GM19239 (cell line): ENCODE measurements around the gene ZNF609.
A peak's percentile ranks its signal among the peaks of the same experiment; 100 is the strongest.

Source experiments
- DNase-seq: peaks from one replicate; pipeline ENCODE4 v3.0.0; 2011; ENCODE audit warnings: low spot score; ENCODE audit not compliant: insufficient read length
- FAIRE-seq: peaks from 2 replicates; lab custom pipeline; 2011; peaks lifted over from hg19 to GRCh38; lab: Jason Lieb, UNC

The ZNF609 gene

GRCh38 chr15:64453689-64454037 lies 6.7 kb upstream of the ZNF609 start:
- FAIRE-seq (no peak), DNase-seq (no peak)

GRCh38 chr15:64454282-64454681 lies 6.1 kb upstream of the ZNF609 start:
- FAIRE-seq, result no peak
- DNase-seq, result no peak

- DNase-seq (no peak), FAIRE-seq (no peak)
Measured at GRCh38 chr15:64455961-64456371, 4.4 kb upstream of the ZNF609 start.

GRCh38 chr15:64456634-64457108 lies 3.7 kb upstream of the ZNF609 start:
- DNase-seq, result no peak
- FAIRE-seq, result peak; percentile 74

GRCh38 chr15:64459066-64459781 lies 1.2 kb upstream of the ZNF609 start:
- DNase-seq, result no peak
- no peak for FAIRE-seq

- DNase-seq, result peak; percentile 42
- peak; percentile 91 for FAIRE-seq
Measured at GRCh38 chr15:64460724-64461720, 644 bp downstream of the ZNF609 start.

- DNase-seq (no peak), FAIRE-seq (no peak)
Measured at GRCh38 chr15:64461721-64462162, 1.4 kb downstream of the ZNF609 start.

GRCh38 chr15:64462492-64462891 lies 2.1 kb downstream of the ZNF609 start:
- DNase-seq, result no peak
- FAIRE-seq, result no peak

GRCh38 chr15:64464276-64465005 lies 4.1 kb downstream of the ZNF609 start:
- no peak for DNase-seq
- FAIRE-seq, result no peak

GRCh38 chr15:64466408-64467141 lies 6.2 kb downstream of the ZNF609 start:
- no peak for DNase-seq
- FAIRE-seq, result no peak

- DNase-seq, result no peak
- FAIRE-seq, result no peak
Measured at GRCh38 chr15:64472161-64472560, 11.8 kb downstream of the ZNF609 start.

- FAIRE-seq (no peak), DNase-seq (no peak)
Measured at GRCh38 chr15:64474846-64475245, 14.5 kb downstream of the ZNF609 start.

- FAIRE-seq (no peak), DNase-seq (no peak)
Measured at GRCh38 chr15:64476550-64476949, 16.2 kb downstream of the ZNF609 start.

- DNase-seq (no peak), FAIRE-seq (no peak)
Measured at GRCh38 chr15:64478863-64479262, 18.5 kb downstream of the ZNF609 start.

- DNase-seq (no peak), FAIRE-seq (no peak)
Measured at GRCh38 chr15:64480891-64481290, 20.5 kb downstream of the ZNF609 start.

- no peak for DNase-seq
Measured at GRCh38 chr15:64483749-64484148, 23.4 kb downstream of the ZNF609 start.

GRCh38 chr15:64485796-64486195 lies 25.4 kb downstream of the ZNF609 start:
- FAIRE-seq, result no peak

More at GRCh38 chr15:64483749-64484148, 23.4 kb downstream of the ZNF609 start:
- peak; percentile 80 for FAIRE-seq

GRCh38 chr15:64490598-64491259 lies 30.4 kb downstream of the ZNF609 start:
- FAIRE-seq, result no peak
- no peak for DNase-seq

More at GRCh38 chr15:64485796-64486195, 25.4 kb downstream of the ZNF609 start:
- DNase-seq, result no peak

GRCh38 chr15:64493641-64494040 lies 33.3 kb downstream of the ZNF609 start:
- no peak for DNase-seq
- FAIRE-seq, result no peak
